B cell (primary cell): Measurements from ENCODE around the gene ZNHIT3. TPM values are rescaled to one million over a fixed set of nuclear protein-coding genes. Genes with fewer than 3 reads are reported as not detected.

ENCODE experiments used
- ATAC-seq: fragments of 200-7000 bp; cut with Tn5 transposase; one replicate; pipeline ENCODE4 v1.10.0; 2021; ENCODE audit warnings: low read depth, mild to moderate bottlenecking, moderate number of reproducible peaks, moderate library complexity
- CTCF ChIA-PET: fragments of 350-600 bp; sonication (Branson Sonifier 250); formaldehyde crosslinking; loops from one replicate; lab custom pipeline; 2021; ENCODE audit warnings: antibody characterized with exemption, inconsistent platforms; lab: Charles Lee
- POLR2A ChIA-PET: fragments of 350-600 bp; sonication (Branson Sonifier 250); formaldehyde crosslinking; loops from one replicate; lab custom pipeline; 2021; ENCODE audit warnings: antibody characterized with exemption; lab: Charles Lee
- DNase-seq: peaks from one replicate; pipeline ENCODE4 v3.0.0; 2013
- H2AFZ ChIP-seq: 2 replicates; pipeline ENCODE4 v1.6.1; 2012; ENCODE audit warnings: mild to moderate bottlenecking, low read depth, low read length; ENCODE audit not compliant: insufficient read depth, poor library complexity, severe bottlenecking
- H3K27ac ChIP-seq, 2 donors: 1 replicate in 1 of 2; 2 replicates in 1 of 2; pipeline ENCODE4 v1.5.1; 2012 to 2013; ENCODE audit warnings: low read length in 2 of 2, mild to moderate bottlenecking in 2 of 2, moderate library complexity in 1 of 2
- H3K27me3 ChIP-seq, 4 experiments: fragments of 200-600 bp in 1 of 4; sonication (generic) in 1 of 4; replicated peaks in 1 of 4; 1 replicate in 2 of 4; 2 replicates in 2 of 4; pipeline versions ENCODE4 v1.6.1 to v1.7.0; 2013 to 2016; ENCODE audit warnings: low read length in 3 of 4, mild to moderate bottlenecking in 2 of 4, mixed read lengths in 1 of 4, moderate library complexity in 1 of 4; ENCODE audit not compliant: insufficient read depth in 4 of 4, control insufficient read depth in 3 of 4; ENCODE audit errors: control extremely low read depth in 1 of 4
- H3K36me3 ChIP-seq, 2 experiments: replicated peaks in 1 of 2; 1 replicate in 1 of 2; 2 replicates in 1 of 2; pipeline versions ENCODE4 v1.6.1 to v1.7.1; 2013; ENCODE audit warnings: low read length in 1 of 2; ENCODE audit not compliant: insufficient read depth in 2 of 2, control insufficient read depth in 1 of 2; ENCODE audit errors: control extremely low read depth in 1 of 2, extremely low read depth in 1 of 2
- H3K4me1 ChIP-seq, 2 donors: fragments of 200-600 bp in 1 of 2; sonication (generic) in 1 of 2; 1 replicate in 1 of 2; 2 replicates in 1 of 2; pipeline versions ENCODE4 v1.5.1 to v1.6.1; 2013 to 2017; ENCODE audit warnings: low read length in 2 of 2; ENCODE audit not compliant: control insufficient read depth in 2 of 2, insufficient read depth in 2 of 2
- H3K4me2 ChIP-seq: replicated peaks from 2 replicates; pipeline ENCODE3; 2012; ENCODE audit warnings: mild to moderate bottlenecking, low read depth, low read length; ENCODE audit not compliant: poor library complexity, severe bottlenecking
- H3K4me3 ChIP-seq, 5 experiments: fragments of 200-600 bp in 1 of 5; sonication (generic) in 1 of 5; 1 replicate in 3 of 5; 2 replicates in 2 of 5; pipeline versions ENCODE4 v1.5.1 to v1.7.0; 2011 to 2016; ENCODE audit warnings: low read length in 4 of 5, mild to moderate bottlenecking in 4 of 5, low read depth in 2 of 5, control low read depth in 1 of 5, moderate library complexity in 1 of 5; ENCODE audit not compliant: insufficient read depth in 1 of 5; ENCODE audit errors: control extremely low read depth in 1 of 5, extremely low read depth in 1 of 5
- H3K79me2 ChIP-seq: fragments of 200-600 bp; sonication (generic); one replicate; pipeline ENCODE4 v1.6.0; 2016; ENCODE audit warnings: low read length; ENCODE audit not compliant: control insufficient read depth, insufficient read depth
- H3K9ac ChIP-seq: fragments of 200-600 bp; sonication (generic); 2 replicates; pipeline ENCODE4 v1.6.1; 2017; ENCODE audit warnings: mild to moderate bottlenecking, low read length, moderate library complexity
- H3K9me3 ChIP-seq, 3 donors: one replicate each; pipeline versions ENCODE4 v1.6.1 to v1.7.1; 2013; ENCODE audit warnings: low read length in 2 of 3; ENCODE audit not compliant: control insufficient read depth in 2 of 3, insufficient read depth in 1 of 3; ENCODE audit errors: control extremely low read depth in 1 of 3
- H4K20me1 ChIP-seq: 2 replicates; pipeline ENCODE4 v1.6.0; 2012; ENCODE audit warnings: mild to moderate bottlenecking, low read length; ENCODE audit not compliant: insufficient read depth, control insufficient read depth, poor library complexity, severe bottlenecking
- H3K27ac Mint-ChIP-seq: one replicate; pipeline ENCODE4 v1.8.0; 2021; ENCODE audit warnings: mixed read lengths
- H3K27me3 Mint-ChIP-seq: one replicate; pipeline ENCODE4 v1.8.0; 2021; ENCODE audit warnings: mixed read lengths
- H3K4me1 Mint-ChIP-seq: one replicate; pipeline ENCODE4 v1.8.0; 2021; ENCODE audit warnings: mixed read lengths
- H3K4me3 Mint-ChIP-seq: one replicate; pipeline ENCODE4 v1.8.0; 2021; ENCODE audit warnings: mixed read lengths
- H3K9me3 Mint-ChIP-seq: one replicate; pipeline ENCODE4 v1.8.0; 2022; ENCODE audit warnings: mixed read lengths; ENCODE audit not compliant: insufficient read depth
- EZH2 ChIP-seq: IDR thresholded peaks from 2 replicates; pipeline ENCODE4 v1.6.1; 2012; ENCODE audit warnings: borderline replicate concordance, low read depth, mild to moderate bottlenecking, moderate library complexity, low read length; ENCODE audit not compliant: insufficient read depth, poor library complexity, severe bottlenecking
- WGBS: methylation state at CpG from one replicate; pipeline ENCODE4 v1.1.5; 2013; ENCODE audit warnings: missing lambda C conversion rate; ENCODE audit not compliant: insufficient coverage; 5-methylcytosine and 5-hydroxymethylcytosine counted together
- intact Hi-C: fragments of 100-400 bp; cut with micrococcal nuclease; formaldehyde crosslinking; loops from one replicate; pipeline ENCODE4 v1.10.0; 2022
- polyA plus RNA-seq: library from polyadenylated mRNA; depleted of rRNA; stranded (reverse); fragments of >200 nt; gene quantifications from 2 replicates; pipeline ENCODE4 v1.2.3, GENCODE V29; 2012
- total RNA-seq, 2 donors: library from RNA; stranded (reverse); fragments of 120-200 nt in 1 of 2; gene quantifications; 1 replicate in 1 of 2; 2 replicates in 1 of 2; pipeline versions ENCODE4 v1.2.3 to v1.2.4, GENCODE V29; 2013 to 2022
- TF ChIP-seq, protein P1 (sequence below): fragments of 200-600 bp; IDR thresholded peaks from one replicate; pipeline ENCODE4 v1.8.0; 2022; ENCODE audit warnings: antibody characterized with exemption, mild to moderate bottlenecking

Gene ZNHIT3
- total and polyA plus RNA-seq, 2 donors (not counting 1 experiment from before 2014, with no cell fraction given): 36.5 to 50.5 TPM

DNA sequence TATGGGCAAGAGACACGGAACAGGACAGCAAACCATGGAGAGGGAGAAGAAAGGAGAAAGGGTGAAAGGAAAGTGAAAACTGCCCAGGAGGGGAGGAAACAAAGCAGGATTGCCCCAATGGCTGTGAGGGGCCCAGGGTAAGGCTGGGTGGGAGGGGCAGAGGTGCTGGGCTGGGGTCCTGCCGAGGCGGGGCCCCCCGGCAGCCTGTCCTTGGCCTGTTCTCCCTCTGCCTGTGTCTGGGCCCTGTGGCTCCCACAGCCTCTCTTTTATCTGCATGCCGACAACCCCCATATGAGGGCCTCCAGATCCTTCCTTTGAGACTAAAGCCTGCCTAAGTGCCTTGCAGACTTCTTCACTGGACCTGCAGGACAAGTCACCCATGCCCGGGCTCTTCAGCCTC is 15.5 kb downstream of the ZNHIT3 start:
- no peaks in the 10 kb centered on the region for H3K9me3 Mint-ChIP-seq
- ChIA-PET CTCF (no interaction called here), POLR2A (no interaction called here)
- no peak overlapping the region for H3K4me3 Mint-ChIP-seq
- H3K9me3 ChIP-seq: no peaks in the 10 kb centered on the region
- H2AFZ ChIP-seq: no peak overlapping the region
- no peak for ATAC-seq
- H3K36me3 ChIP-seq: peaks cover 0 to 49% of the 10 kb centered on the region in 2 experiments
- H3K4me3 ChIP-seq: no peak overlapping the region
- H3K9ac ChIP-seq: no peak overlapping the region
- H3K4me1 ChIP-seq: no peaks in the 10 kb centered on the region
- TF ChIP-seq, protein P1, sequence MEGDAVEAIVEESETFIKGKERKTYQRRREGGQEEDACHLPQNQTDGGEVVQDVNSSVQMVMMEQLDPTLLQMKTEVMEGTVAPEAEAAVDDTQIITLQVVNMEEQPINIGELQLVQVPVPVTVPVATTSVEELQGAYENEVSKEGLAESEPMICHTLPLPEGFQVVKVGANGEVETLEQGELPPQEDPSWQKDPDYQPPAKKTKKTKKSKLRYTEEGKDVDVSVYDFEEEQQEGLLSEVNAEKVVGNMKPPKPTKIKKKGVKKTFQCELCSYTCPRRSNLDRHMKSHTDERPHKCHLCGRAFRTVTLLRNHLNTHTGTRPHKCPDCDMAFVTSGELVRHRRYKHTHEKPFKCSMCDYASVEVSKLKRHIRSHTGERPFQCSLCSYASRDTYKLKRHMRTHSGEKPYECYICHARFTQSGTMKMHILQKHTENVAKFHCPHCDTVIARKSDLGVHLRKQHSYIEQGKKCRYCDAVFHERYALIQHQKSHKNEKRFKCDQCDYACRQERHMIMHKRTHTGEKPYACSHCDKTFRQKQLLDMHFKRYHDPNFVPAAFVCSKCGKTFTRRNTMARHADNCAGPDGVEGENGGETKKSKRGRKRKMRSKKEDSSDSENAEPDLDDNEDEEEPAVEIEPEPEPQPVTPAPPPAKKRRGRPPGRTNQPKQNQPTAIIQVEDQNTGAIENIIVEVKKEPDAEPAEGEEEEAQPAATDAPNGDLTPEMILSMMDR: no peak
- TF ChIP-seq EZH2: no peak
- no peaks in the 10 kb centered on the region for H3K27me3 ChIP-seq
- over 99% methylated on average over 6 of the region's 6 CpGs for whole genome bisulfite sequencing
- H3K4me1 Mint-ChIP-seq: no peaks in the 10 kb centered on the region
- no peak overlapping the region for H3K27ac Mint-ChIP-seq
- no peak overlapping the region for H3K27ac ChIP-seq
- no peaks in the 10 kb centered on the region for H3K27me3 Mint-ChIP-seq
- no peaks in the 10 kb centered on the region for H3K79me2 ChIP-seq
- no peaks in the 10 kb centered on the region for H4K20me1 ChIP-seq
- DNase-seq: no peak
- no peak overlapping the region for H3K4me2 ChIP-seq
- intact Hi-C loops: no loop called here

DNA sequence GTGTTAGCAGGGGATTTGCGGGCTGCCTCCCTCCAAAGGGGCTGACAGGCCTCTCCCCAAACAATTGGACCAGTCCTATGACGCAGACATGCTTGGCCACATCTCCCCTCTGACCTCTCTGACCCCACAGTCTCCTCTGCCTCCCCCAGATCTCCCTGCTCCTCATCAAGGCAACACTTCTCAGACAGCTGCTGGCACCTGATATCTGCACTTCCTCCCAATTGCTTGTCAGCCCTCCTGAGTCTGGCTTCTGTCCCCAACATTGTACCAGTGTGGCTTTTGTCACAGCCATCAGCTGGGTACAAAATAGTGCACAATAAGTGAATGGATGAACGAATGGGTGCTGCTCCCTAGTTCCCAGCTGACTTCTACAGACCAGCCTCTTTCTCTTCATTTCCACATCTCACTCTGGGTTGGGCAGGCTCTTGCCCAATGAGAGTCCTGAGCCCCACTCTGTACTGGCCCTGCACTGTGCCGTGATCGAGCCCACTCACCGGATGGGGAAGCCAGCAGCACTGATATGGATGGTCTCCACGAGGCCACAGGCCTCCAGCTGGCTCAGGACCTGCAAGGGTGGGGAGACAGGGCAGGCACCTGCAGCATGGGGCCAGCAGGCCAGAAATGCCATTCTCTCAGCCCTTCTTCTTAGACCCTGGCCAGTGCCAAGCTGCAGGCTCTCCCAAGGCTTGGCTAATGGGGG is 17.1 kb downstream of the ZNHIT3 start:
- Mint-ChIP-seq H3K27me3 (no peaks in the 10 kb centered on the region), H3K4me1 (no peaks in the 10 kb centered on the region), H3K4me3 (no peak overlapping the region), H3K27ac (no peak overlapping the region), H3K9me3 (no peaks in the 10 kb centered on the region)
- no peaks in the 10 kb centered on the region for H3K9me3 ChIP-seq
- H3K4me3 ChIP-seq: no peak overlapping the region
- TF ChIP-seq, protein P1: no peak
- TF ChIP-seq EZH2: no peak
- H3K4me1 ChIP-seq: no peaks in the 10 kb centered on the region
- intact Hi-C loops: no loop called here
- ATAC-seq: no peak
- ChIA-PET CTCF (interaction anchor here (1.4 kb wide), 1 partner anchor 21 kb away, joined by 4 read pairs; no protein-coding TSS in a partner anchor), POLR2A (no interaction called here)
- no peak overlapping the region for H2AFZ ChIP-seq
- H3K27me3 ChIP-seq: no peaks in the 10 kb centered on the region
- 99% methylated on average over 7 of the region's 7 CpGs for WGBS
- H4K20me1 ChIP-seq: no peaks in the 10 kb centered on the region
- DNase-seq: no peak
- H3K4me2 ChIP-seq: no peak overlapping the region
- H3K79me2 ChIP-seq: no peaks in the 10 kb centered on the region
- H3K36me3 ChIP-seq: peaks cover 0 to 41% of the 10 kb centered on the region in 2 experiments
- no peak overlapping the region for H3K9ac ChIP-seq
- no peak overlapping the region for H3K27ac ChIP-seq
